AG10803 (cell line): Measurements from ENCODE around the gene ZNF180.
A peak's percentile ranks its signal among the peaks of the same experiment; 100 is the strongest.
"Not testable (repeated sequence)": the region's sequence is repeated elsewhere in the genome, so short reads cannot be mapped to it uniquely, and the experiment has no call there.

Source experiments
- DNase-seq: peaks from one replicate; pipeline ENCODE4 v3.0.0; 2010; ENCODE audit warnings: low read depth
- H3K4me3 ChIP-seq: 2 replicates; pipeline ENCODE4 v1.5.1; 2011; ENCODE audit warnings: mild to moderate bottlenecking, low read length, control low read depth
- TF ChIP-seq, protein P1 (sequence below): conservative IDR thresholded peaks from 2 replicates; pipeline ENCODE4 v1.5.1; 2011; ENCODE audit warnings: mild to moderate bottlenecking, low read length, control low read depth, inconsistent platforms

ZNF180 gene

DNA sequence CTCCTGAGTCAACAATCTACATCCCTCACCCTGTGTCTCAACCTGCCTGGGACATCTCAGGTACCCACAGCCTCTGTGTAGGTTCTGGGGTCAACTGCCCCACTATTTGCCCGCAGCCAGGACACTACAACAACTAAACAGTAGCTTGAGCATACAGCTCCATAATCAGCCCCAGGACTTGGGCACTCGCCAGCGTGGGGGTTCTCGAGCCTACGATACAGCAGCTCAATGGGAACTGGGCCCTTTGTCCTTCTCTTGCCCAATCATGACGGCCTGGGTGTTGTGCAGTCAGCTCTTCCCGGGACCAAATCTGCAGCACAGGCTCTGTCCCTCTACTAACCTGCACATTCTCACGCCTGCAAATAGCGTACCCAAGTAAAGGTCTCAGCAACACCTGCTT lies 1.3 kb downstream of the ZNF180 start:
- no peak for DNase-seq
- TF ChIP-seq, protein P1, sequence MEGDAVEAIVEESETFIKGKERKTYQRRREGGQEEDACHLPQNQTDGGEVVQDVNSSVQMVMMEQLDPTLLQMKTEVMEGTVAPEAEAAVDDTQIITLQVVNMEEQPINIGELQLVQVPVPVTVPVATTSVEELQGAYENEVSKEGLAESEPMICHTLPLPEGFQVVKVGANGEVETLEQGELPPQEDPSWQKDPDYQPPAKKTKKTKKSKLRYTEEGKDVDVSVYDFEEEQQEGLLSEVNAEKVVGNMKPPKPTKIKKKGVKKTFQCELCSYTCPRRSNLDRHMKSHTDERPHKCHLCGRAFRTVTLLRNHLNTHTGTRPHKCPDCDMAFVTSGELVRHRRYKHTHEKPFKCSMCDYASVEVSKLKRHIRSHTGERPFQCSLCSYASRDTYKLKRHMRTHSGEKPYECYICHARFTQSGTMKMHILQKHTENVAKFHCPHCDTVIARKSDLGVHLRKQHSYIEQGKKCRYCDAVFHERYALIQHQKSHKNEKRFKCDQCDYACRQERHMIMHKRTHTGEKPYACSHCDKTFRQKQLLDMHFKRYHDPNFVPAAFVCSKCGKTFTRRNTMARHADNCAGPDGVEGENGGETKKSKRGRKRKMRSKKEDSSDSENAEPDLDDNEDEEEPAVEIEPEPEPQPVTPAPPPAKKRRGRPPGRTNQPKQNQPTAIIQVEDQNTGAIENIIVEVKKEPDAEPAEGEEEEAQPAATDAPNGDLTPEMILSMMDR, result no peak
- H3K4me3 ChIP-seq, result peak overlapping the region; percentile 18; the same call in 1 of the 2 replicates

GRCh38 chr19:44496711-44497110 lies 3.6 kb downstream of the ZNF180 start:
- H3K4me3 ChIP-seq, result no peak overlapping the region
- no peak for DNase-seq
- TF ChIP-seq, protein P1, result no peak

- TF ChIP-seq, protein P1, result no peak
- DNase-seq, result peak; percentile 6
- H3K4me3 ChIP-seq, result no peak overlapping the region
Observed at GRCh38 chr19:44476559-44477408, 23.5 kb downstream of the ZNF180 start.

DNA sequence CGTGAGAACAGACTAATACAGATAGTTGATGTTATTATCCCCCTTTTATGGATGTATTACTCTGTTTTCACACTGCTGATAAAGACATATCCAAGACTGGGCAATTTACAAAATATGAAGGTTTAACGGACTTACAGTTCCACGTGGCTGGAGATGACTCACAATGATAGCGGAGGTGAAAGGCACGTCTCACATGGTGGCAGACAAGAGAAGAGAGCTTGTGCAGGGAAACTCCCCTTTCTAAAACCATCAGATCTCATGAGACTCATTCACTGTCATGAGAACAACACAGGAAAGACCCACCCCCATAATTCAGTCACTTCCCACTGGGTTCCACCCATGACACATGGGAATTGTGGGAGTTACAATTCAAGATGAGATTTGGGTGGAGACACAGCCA lies 31.6 kb downstream of the ZNF180 start:
- not testable (repeated sequence) for DNase-seq, H3K4me3 ChIP-seq

DNA sequence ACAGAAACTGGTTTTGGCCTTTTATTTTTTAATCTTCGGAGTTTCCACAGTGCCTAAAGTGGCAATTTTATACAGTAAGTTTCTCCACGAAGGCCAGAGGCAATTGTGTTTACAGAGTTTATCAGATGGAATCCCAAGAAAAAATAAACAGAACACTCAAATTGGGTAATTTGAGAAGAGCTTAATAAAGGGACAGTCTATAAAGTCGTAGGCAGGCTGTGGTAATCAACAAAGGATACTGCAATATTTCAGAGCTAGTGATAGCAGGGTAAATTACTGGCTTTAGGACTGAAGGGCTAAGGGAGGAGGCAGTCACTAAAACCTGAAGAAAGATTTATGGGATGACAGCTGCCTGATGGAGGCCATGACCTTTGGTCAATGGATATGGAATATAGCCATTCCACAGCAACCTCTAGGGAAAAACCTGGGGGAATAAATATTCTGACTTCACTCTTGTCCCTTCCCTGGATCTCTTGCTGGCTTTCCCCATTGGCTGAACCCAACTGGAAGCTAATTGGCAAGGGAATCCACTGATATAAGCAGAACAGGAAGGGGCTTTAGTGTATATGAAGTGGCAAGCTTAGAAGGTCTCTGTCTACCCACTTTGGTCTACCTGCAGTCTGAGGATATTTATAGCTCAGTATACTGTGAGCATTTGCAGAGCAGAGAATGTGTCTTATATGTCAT lies 37.6 kb downstream of the ZNF180 start:
- not testable (repeated sequence) for H3K4me3 ChIP-seq, DNase-seq

DNA sequence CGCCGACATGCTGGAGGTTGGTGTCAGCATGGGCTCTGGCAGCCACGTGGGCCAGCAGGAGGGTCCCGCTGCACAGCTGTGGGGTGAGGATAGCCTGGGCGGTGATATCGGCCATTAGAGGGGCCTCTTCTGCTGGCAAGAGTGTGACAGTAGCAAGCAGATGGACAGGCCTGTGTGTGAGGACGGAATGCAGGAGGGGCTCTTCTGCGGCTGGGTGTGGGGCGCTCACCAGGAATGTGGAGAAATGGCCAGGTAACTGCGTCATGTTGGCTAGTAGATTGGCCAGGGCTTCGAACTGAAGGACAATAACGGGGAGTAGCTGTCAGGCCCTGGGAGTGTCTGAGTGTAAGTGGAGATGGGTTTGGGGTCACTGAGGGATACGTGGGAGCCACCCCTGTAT lies 44.3 kb downstream of the ZNF180 start:
- DNase-seq, H3K4me3 ChIP-seq: not testable (repeated sequence)

DNA sequence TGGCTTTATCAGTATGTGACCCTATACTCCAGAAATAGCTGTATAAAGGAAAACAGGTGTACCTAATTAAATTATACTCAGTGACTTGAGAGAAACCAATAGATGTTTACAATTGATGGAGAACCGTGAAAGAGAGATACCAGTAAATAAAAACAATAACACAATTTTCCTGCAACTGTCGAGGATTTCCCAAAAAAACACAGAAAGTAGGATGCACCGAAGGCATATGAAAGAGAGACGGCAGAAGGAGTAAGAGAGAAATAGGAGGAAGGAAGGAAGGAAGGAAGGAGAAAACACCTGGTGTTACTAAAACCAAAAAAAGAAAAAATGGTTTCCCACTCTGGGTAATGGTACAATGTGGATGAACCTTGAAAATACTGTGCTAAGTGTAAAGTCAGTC lies 45.2 kb downstream of the ZNF180 start:
- TF ChIP-seq, protein P1, result no peak
- DNase-seq, result no peak
- no peak overlapping the region for H3K4me3 ChIP-seq

DNA sequence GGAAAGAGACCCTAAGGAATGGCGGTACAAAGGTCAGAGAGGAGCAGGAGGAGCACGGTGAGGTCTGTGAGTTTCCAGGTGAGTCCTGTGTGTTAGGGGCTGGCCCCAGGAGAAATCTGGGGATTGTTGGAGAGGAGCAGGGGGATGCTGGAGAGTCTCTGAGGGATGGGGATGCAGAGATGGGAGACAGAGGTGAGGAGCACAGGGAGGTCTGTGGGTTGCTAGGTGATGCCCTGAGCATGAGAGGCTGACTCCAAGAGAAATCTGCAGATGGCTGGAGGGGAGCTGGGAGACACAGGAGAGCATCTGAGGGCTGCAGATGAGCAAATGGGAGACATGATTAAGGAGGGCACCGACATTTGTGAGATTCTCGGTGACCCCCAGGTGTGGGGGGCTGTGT lies 48.0 kb downstream of the ZNF180 start:
- no peak for DNase-seq
- H3K4me3 ChIP-seq, result no peak overlapping the region
- TF ChIP-seq, protein P1, result no peak
